GM12878 (cell line): ENCODE data around the gene RPUSD1. TPM values are rescaled to one million over a fixed set of nuclear protein-coding genes. Genes with fewer than 3 reads are reported as not detected.

Source experiments
- ATAC-seq: fragments of 200-7000 bp; cut with Tn5 transposase; 3 replicates; pipeline ENCODE4 v1.9.1; 2020; ENCODE audit warnings: mild to moderate bottlenecking, moderate library complexity
- BruUV-seq: library from RNA; stranded (reverse); fragments of 400-500 nt; replicated peaks from 2 replicates; lab custom pipeline; 2021; lab: Mats Ljungman, UMichigan
- CTCF ChIA-PET: fragments of 300-600 bp; sonication (Branson Sonifier 250); formaldehyde crosslinking; extraction: SDS; loops from one replicate; lab custom pipeline; 2021; ENCODE audit warnings: inconsistent platforms; lab: Yijun Ruan, JAX
- POLR2A ChIA-PET: fragments of 350-600 bp; formaldehyde crosslinking; extraction: SDS; loops from one replicate; lab custom pipeline; 2021; ENCODE audit warnings: inconsistent platforms; lab: Charles Lee
- RAD21 ChIA-PET: fragments of 300-600 bp; sonication (Branson Sonifier 250); formaldehyde crosslinking; loops from one replicate; lab custom pipeline; 2023; ENCODE audit warnings: antibody characterized with exemption; ENCODE audit not compliant: unreplicated experiment; lab: Charles Lee
- SMC1A ChIA-PET: fragments of 300-600 bp; sonication (Branson Sonifier 250); formaldehyde crosslinking; loops from one replicate; lab custom pipeline; 2023; ENCODE audit not compliant: unreplicated experiment, uncharacterized antibody; lab: Charles Lee
- DNase-seq: peaks from one replicate; pipeline ENCODE4 v3.0.0-alpha.2; 2011; ENCODE audit warnings: low read depth, low spot score
- FAIRE-seq: peaks from 3 replicates; lab custom pipeline; 2011; peaks lifted over from hg19 to GRCh38; lab: Jason Lieb, UNC
- H2AFZ ChIP-seq: 2 replicates; pipeline ENCODE4 v1.6.0; 2011; ENCODE audit warnings: low read depth, low read length, control low read depth; ENCODE audit not compliant: control insufficient read depth
- H3K27ac ChIP-seq: 2 replicates; pipeline ENCODE4 v1.5.1; 2011; ENCODE audit warnings: control low read depth; ENCODE audit not compliant: control insufficient read depth, insufficient read depth
- H3K27me3 ChIP-seq, 2 experiments: replicated peaks in 1 of 2; 2 replicates each; pipeline versions ENCODE4 v1.6.0 to v1.6.1; 2011; ENCODE audit warnings: low read length in 1 of 2; ENCODE audit not compliant: control insufficient read depth in 2 of 2, insufficient read depth in 2 of 2
- H3K36me3 ChIP-seq, 2 experiments: 2 replicates each; pipeline ENCODE4 v1.5.1; 2011; ENCODE audit warnings: low read length in 1 of 2; ENCODE audit not compliant: control insufficient read depth in 2 of 2, insufficient read depth in 2 of 2
- H3K4me1 ChIP-seq: 2 replicates; pipeline ENCODE4 v1.6.1; 2011; ENCODE audit warnings: mild to moderate bottlenecking, low read length, moderate library complexity, mixed read lengths; ENCODE audit not compliant: control insufficient read depth, insufficient read depth
- H3K4me2 ChIP-seq: 2 replicates; pipeline ENCODE4 v1.6.0; 2011; ENCODE audit warnings: control low read depth; ENCODE audit not compliant: control insufficient read depth, insufficient read depth
- H3K4me3 ChIP-seq: fragments of 200-600 bp; sonication (generic); 2 replicates; pipeline ENCODE4 v1.5.1; 2016
- H3K79me2 ChIP-seq: 2 replicates; pipeline ENCODE4 v1.6.0; 2011; ENCODE audit warnings: low read length; ENCODE audit not compliant: control insufficient read depth, insufficient read depth
- H3K9ac ChIP-seq: 2 replicates; pipeline ENCODE4 v1.8.0; 2011; ENCODE audit warnings: low read length, control low read depth, mixed read lengths; ENCODE audit not compliant: control insufficient read depth, insufficient read depth
- H3K9me3 ChIP-seq: replicated peaks from 3 replicates; pipeline ENCODE4 v1.5.1; 2011; ENCODE audit warnings: mild to moderate bottlenecking, low read length; ENCODE audit not compliant: control insufficient read depth, insufficient read depth
- H4K20me1 ChIP-seq: 2 replicates; pipeline ENCODE4 v1.6.0; 2011; ENCODE audit not compliant: control insufficient read depth, insufficient read depth
- BCL11A ChIP-seq: IDR thresholded peaks from 2 replicates; pipeline ENCODE4 v1.6.1; 2011; ENCODE audit warnings: low read depth, low read length
- CHD2 ChIP-seq: IDR thresholded peaks from 2 replicates; pipeline ENCODE4 v1.6.1; 2011; ENCODE audit warnings: low read depth, low read length, improper control_type of control experiment, borderline replicate concordance
- CREM ChIP-seq: IDR thresholded peaks from 2 replicates; pipeline ENCODE4 v1.6.1; 2014; ENCODE audit warnings: antibody characterized with exemption, low read depth
- E4F1 ChIP-seq: fragments of 450-650 bp; IDR thresholded peaks from 2 replicates; pipeline ENCODE4 v1.6.1; 2018; ENCODE audit warnings: borderline replicate concordance, mild to moderate bottlenecking; ENCODE audit not compliant: partially characterized antibody
- FOS ChIP-seq: IDR thresholded peaks from 3 replicates; pipeline ENCODE4 v1.6.1; 2011; ENCODE audit warnings: borderline replicate concordance; ENCODE audit not compliant: insufficient read length; ENCODE audit errors: extremely low read depth
- IRF4 ChIP-seq: IDR thresholded peaks from 2 replicates; pipeline ENCODE4 v1.6.1; 2011; ENCODE audit warnings: low read depth, low read length
- MTA2 ChIP-seq: fragments of 450-650 bp; IDR thresholded peaks from 2 replicates; pipeline ENCODE4 v1.6.1; 2016; ENCODE audit warnings: low read depth, mild to moderate bottlenecking, moderate library complexity
- NFIC ChIP-seq: IDR thresholded peaks from 2 replicates; pipeline ENCODE4 v1.6.1; 2012; ENCODE audit warnings: low read depth, mild to moderate bottlenecking, inconsistent platforms, low read length, moderate library complexity
- NRF1 ChIP-seq: conservative IDR thresholded peaks from 2 replicates; pipeline ENCODE4 v1.6.1; 2011; ENCODE audit warnings: mild to moderate bottlenecking, low read depth, low read length, improper control_type of control experiment
- SREBF1 ChIP-seq: IDR thresholded peaks from 2 replicates; pipeline ENCODE4 v1.6.1; 2012; ENCODE audit warnings: mild to moderate bottlenecking, low read length
- STAT3 ChIP-seq: IDR thresholded peaks from 2 replicates; pipeline ENCODE4 v1.6.1; 2011; ENCODE audit warnings: low read depth, low read length, improper control_type of control experiment
- TAF1 ChIP-seq: IDR thresholded peaks from 2 replicates; pipeline ENCODE4 v1.6.1; 2011; ENCODE audit warnings: mild to moderate bottlenecking, low read depth, low read length, borderline replicate concordance
- YBX1 ChIP-seq: fragments of 450-650 bp; IDR thresholded peaks from 2 replicates; pipeline ENCODE4 v1.6.1; 2016; ENCODE audit warnings: antibody characterized with exemption
- ZBTB11 ChIP-seq: fragments of 450-650 bp; formaldehyde crosslinking; IDR thresholded peaks from 2 replicates; pipeline ENCODE4 v1.5.0; 2022; ENCODE audit warnings: mild to moderate bottlenecking, missing genetic modification characterization
- WGBS: methylation state at CpG from one replicate; pipeline ENCODE4 v1.1.6; 2016; ENCODE audit warnings: low lambda C conversion rate; ENCODE audit not compliant: insufficient replicate concordance, insufficient coverage; ENCODE audit errors: missing lambda C conversion rate; 5-methylcytosine and 5-hydroxymethylcytosine counted together
- in situ Hi-C: fragments of 300-500 bp; cut with MboI; formaldehyde crosslinking; loops from 9 replicates; pipeline ENCODE4 v1.14.3; 2018; ENCODE audit warnings: mixed read lengths
- intact Hi-C: fragments of 100-400 bp; cut with micrococcal nuclease; formaldehyde crosslinking; loops from one replicate; pipeline ENCODE4 v1.14.2; 2022; ENCODE audit not compliant: unreplicated experiment
- polyA plus RNA-seq, 11 experiments: library from polyadenylated mRNA; depleted of rRNA in 4 of 11; unstranded in 6 of 11; stranded (reverse) in 5 of 11; fragments of >200 nt; fragmentation: Nextera tagmentation in 4 of 11; fragmentation: Illumina TruSeq in 1 of 11; extraction: Ambion mirVana in 4 of 11; extraction: Trizol in 1 of 11; gene quantifications; 1 replicate in 1 of 11; 2 replicates in 10 of 11; pipeline versions ENCODE4 v1.2.1 to v1.2.3, GENCODE V29; 2011 to 2016; ENCODE audit warnings: inconsistent platforms in 2 of 11, missing spikeins in 2 of 11, low read depth in 1 of 11
- total RNA-seq, 4 experiments: library from RNA; depleted of rRNA in 3 of 4; stranded (reverse); fragments of >200 nt in 3 of 4; fragmentation: Illumina TruSeq in 1 of 4; extraction: Trizol in 1 of 4; gene quantifications; 2 replicates each; pipeline versions ENCODE4 v1.2.1 to v1.2.3, GENCODE V29; 2013 to 2021
- TF ChIP-seq, protein P1 (sequence below): IDR thresholded peaks from 2 replicates; pipeline ENCODE4 v1.6.1; 2012; ENCODE audit warnings: low read depth, low read length, improper control_type of control experiment

RPUSD1 gene
- total and polyA plus RNA-seq, 10 of the 15 experiments (the other 5 are each of a cell fraction or from before 2014, with no cell fraction given): 0.55 to 49.9 (median 21.1) TPM

DNA sequence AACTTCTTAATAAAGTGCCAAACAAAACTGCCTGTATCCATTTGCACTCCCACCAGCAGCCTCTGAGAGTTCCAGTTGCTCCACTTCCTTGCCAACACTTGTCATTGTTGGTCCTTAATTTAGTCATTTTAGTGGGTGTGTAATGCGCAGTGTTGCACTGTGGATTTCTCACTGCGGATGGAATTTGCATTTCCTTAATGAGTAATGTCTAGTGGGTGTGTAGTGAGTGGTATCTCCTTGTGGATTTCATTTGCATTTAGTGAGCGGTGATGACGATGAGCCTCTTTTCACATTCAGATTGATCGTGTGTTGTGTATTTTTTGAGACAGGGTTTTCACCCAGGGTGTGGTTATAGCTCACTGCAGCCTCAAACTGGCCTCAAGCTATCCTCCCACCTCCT lies 31.8 kb downstream of the RPUSD1 start:
- in situ Hi-C loops: no loop called here
- ATAC-seq (no peak), FAIRE-seq (no peak), DNase-seq (no peak)
- intact Hi-C loops: no loop called here
- WGBS: 3% methylated on average over 5 of the region's 5 CpGs
- Histone ChIP-seq H3K4me1 (no peaks in the 10 kb centered on the region), H3K9ac (no peak overlapping the region), H3K36me3 (no peaks in the 10 kb centered on the region), H3K27me3 (no peaks in the 10 kb centered on the region; a peak in 1 of 4 replicates), H2AFZ (no peak overlapping the region), H3K4me3 (no peak overlapping the region), H3K4me2 (no peak overlapping the region), H3K27ac (no peak overlapping the region), H4K20me1 (no peaks in the 10 kb centered on the region), H3K79me2 (no peaks in the 10 kb centered on the region), H3K9me3 (no peaks in the 10 kb centered on the region; the same call in 2 of the 3 replicates)
- RAD21 ChIA-PET: no interaction called here
- CTCF ChIA-PET: no interaction called here
- POLR2A ChIA-PET: no interaction called here
- BruUV-seq: no TSS peak
- SMC1A ChIA-PET: no interaction called here
- TF ChIP-seq IRF4: no peak
- TF ChIP-seq ZBTB11 (CRISPR knock-in tag): no peak
- no peak for TF ChIP-seq YBX1
- no peak for TF ChIP-seq FOS
- no peak for TF ChIP-seq NRF1
- no peak for TF ChIP-seq CHD2
- TF ChIP-seq, protein P1, sequence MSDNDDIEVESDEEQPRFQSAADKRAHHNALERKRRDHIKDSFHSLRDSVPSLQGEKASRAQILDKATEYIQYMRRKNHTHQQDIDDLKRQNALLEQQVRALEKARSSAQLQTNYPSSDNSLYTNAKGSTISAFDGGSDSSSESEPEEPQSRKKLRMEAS: no peak
- no peak for TF ChIP-seq TAF1
- TF ChIP-seq STAT3: no peak
- TF ChIP-seq BCL11A: no peak
- TF ChIP-seq CREM: no peak
- TF ChIP-seq MTA2: no peak
- TF ChIP-seq NFIC: no peak
- TF ChIP-seq E4F1: no peak
- no peak for TF ChIP-seq SREBF1
